HG03108 (cell line): Measurements from ENCODE around the gene MAP3K19.
"Not testable (repeated sequence)": the region's sequence is repeated elsewhere in the genome, so short reads cannot be mapped to it uniquely, and the experiment has no call there.

ENCODE experiments used
- ATAC-seq: cut with Tn5 transposase; IDR thresholded peaks from one replicate; pipeline ENCODE4 v1.9.1; 2021; ENCODE audit warnings: moderate library complexity; ENCODE audit not compliant: unreplicated experiment

The MAP3K19 gene

GRCh38 chr2:135052042-135052876 lies 5.0 kb upstream of the MAP3K19 start, which contains the start of gene RAB3GAP1:
TSS of gene RAB3GAP1 (plus strand) at chr2:135052292. CDS start at chr2:135052308, 16 bp downstream.
- peak; percentile 73 for ATAC-seq

GRCh38 chr2:135050684-135051083 lies 3.4 kb upstream of the MAP3K19 start:
- ATAC-seq, result no peak

- ATAC-seq, result no peak
These were observed 2.9 kb upstream of the MAP3K19 start for GRCh38 chr2:135050132-135050531.

- ATAC-seq, result no peak
These were observed 875 bp upstream of the MAP3K19 start for GRCh38 chr2:135048122-135048521.

GRCh38 chr2:135043345-135043744 lies 3.9 kb downstream of the MAP3K19 start:
- ATAC-seq, result no peak

- ATAC-seq, result no peak
These were observed 9.4 kb downstream of the MAP3K19 start for GRCh38 chr2:135037831-135038230.

- ATAC-seq, result not testable (repeated sequence)
These were observed 14.0 kb downstream of the MAP3K19 start for GRCh38 chr2:135033216-135033615.

GRCh38 chr2:135030826-135031225 lies 16.4 kb downstream of the MAP3K19 start:
- ATAC-seq, result no peak

GRCh38 chr2:135029481-135030134 lies 17.6 kb downstream of the MAP3K19 start:
- ATAC-seq, result no peak

- ATAC-seq, result no peak
These were observed 23.3 kb downstream of the MAP3K19 start for GRCh38 chr2:135023886-135024485.

- ATAC-seq, result no peak
These were observed 24.0 kb downstream of the MAP3K19 start for GRCh38 chr2:135022952-135023880.

- ATAC-seq, result no peak
These were observed 25.6 kb downstream of the MAP3K19 start for GRCh38 chr2:135021618-135022017.

- no peak for ATAC-seq
These were observed 35.6 kb downstream of the MAP3K19 start for GRCh38 chr2:135011633-135012032.

GRCh38 chr2:135010200-135010942 lies 36.9 kb downstream of the MAP3K19 start:
- ATAC-seq, result no peak

- ATAC-seq, result no peak
These were observed 37.9 kb downstream of the MAP3K19 start for GRCh38 chr2:135009339-135009738.

GRCh38 chr2:135005753-135006152 lies 41.5 kb downstream of the MAP3K19 start:
- ATAC-seq, result no peak

GRCh38 chr2:135004005-135004746 lies 43.1 kb downstream of the MAP3K19 start:
- peak; percentile 81 for ATAC-seq

GRCh38 chr2:135002836-135003235 lies 44.4 kb downstream of the MAP3K19 start:
- no peak for ATAC-seq

GRCh38 chr2:134999521-134999920 lies 47.7 kb downstream of the MAP3K19 start:
- no peak for ATAC-seq
